ENCODE data around the gene MTREX. TPM values are rescaled to one million over a fixed set of nuclear protein-coding genes. Genes with fewer than 3 reads are reported as not detected.

The MTREX gene
- total RNA-seq, 1 donor from 2014 or later = 68.7 TPM

- Histone ChIP-seq H2AFZ (ENCODE audit: low read depth, low read length) (no peak overlapping the region), H3K9ac (ENCODE audit: low read length) (no peak overlapping the region), H3K79me2 (ENCODE audit: insufficient read depth, low read length) (no peaks in the 10 kb centered on the region), H3K36me3 (ENCODE audit: insufficient read depth, low read length) (peaks cover 24% of the 10 kb centered on the region), H3K9me3 (ENCODE audit: insufficient read depth, low read depth, low read length) (no peaks in the 10 kb centered on the region), H3K27ac (ENCODE audit: low read depth, low read length) (no peak overlapping the region), H3K4me2 (ENCODE audit: low read length) (no peak overlapping the region), H3K4me1 (ENCODE audit: insufficient read depth, low read length) (no peaks in the 10 kb centered on the region), H4K20me1 (ENCODE audit: insufficient read depth, low read length) (no peaks in the 10 kb centered on the region), H3K27me3 (ENCODE audit: insufficient read depth, low read length) (no peaks in the 10 kb centered on the region), H3K4me3 (ENCODE audit: insufficient read depth, low read depth, low read length) (no peak overlapping the region)
- Mint-ChIP-seq H3K4me1 (ENCODE audit: low read depth, unreplicated experiment) (peaks cover 2% of the 10 kb centered on the region), H3K27ac (ENCODE audit: unreplicated experiment) (no peak overlapping the region), H3K36me3 (ENCODE audit: low read depth, unreplicated experiment) (peaks cover 17% of the 10 kb centered on the region), H3K9me3 (ENCODE audit: unreplicated experiment) (no peaks in the 10 kb centered on the region), H3K4me3 (ENCODE audit: unreplicated experiment) (no peak overlapping the region), H3K27me3 (ENCODE audit: low read depth, unreplicated experiment) (no peaks in the 10 kb centered on the region)
- TF ChIP-seq EZH2 (IDR thresholded peaks at IDR 0.05; ENCODE audit: insufficient read depth, low read length) = no peak
- TF ChIP-seq CTCF (IDR thresholded peaks at IDR 0.05; ENCODE audit: insufficient read depth, low read depth, low read length) = no peak
- no peak for FAIRE-seq
- DNase-seq (ENCODE audit: low read depth) = no peak
Observed at GRCh38 chr5:55370291-55370925, 62.6 kb downstream of the MTREX start.

- no peak overlapping the region for H3K27ac Mint-ChIP-seq (ENCODE audit: unreplicated experiment)
- Histone ChIP-seq H3K36me3 (ENCODE audit: insufficient read depth, low read length) (peaks cover 24% of the 10 kb centered on the region), H3K9ac (ENCODE audit: low read length) (no peak overlapping the region), H3K27ac (ENCODE audit: low read depth, low read length) (no peak overlapping the region), H3K4me3 (ENCODE audit: insufficient read depth, low read depth, low read length) (no peak overlapping the region), H2AFZ (ENCODE audit: low read depth, low read length) (no peak overlapping the region), H3K4me1 (ENCODE audit: insufficient read depth, low read length) (no peaks in the 10 kb centered on the region), H3K9me3 (ENCODE audit: insufficient read depth, low read depth, low read length) (no peaks in the 10 kb centered on the region), H3K79me2 (ENCODE audit: insufficient read depth, low read length) (no peaks in the 10 kb centered on the region), H3K4me2 (ENCODE audit: low read length) (no peak overlapping the region), H3K27me3 (ENCODE audit: insufficient read depth, low read length) (no peaks in the 10 kb centered on the region), H4K20me1 (ENCODE audit: insufficient read depth, low read length) (no peaks in the 10 kb centered on the region)
- FAIRE-seq (no peak), DNase-seq (ENCODE audit: low read depth) (no peak)
- no peaks in the 10 kb centered on the region for H3K27me3 Mint-ChIP-seq (ENCODE audit: low read depth, unreplicated experiment)
- TF ChIP-seq EZH2 (IDR thresholded peaks at IDR 0.05; ENCODE audit: insufficient read depth, low read length) (no peak), CTCF (IDR thresholded peaks at IDR 0.05; ENCODE audit: insufficient read depth, low read depth, low read length) (no peak)
- no peak overlapping the region for H3K4me3 Mint-ChIP-seq (ENCODE audit: unreplicated experiment)
- H3K36me3 Mint-ChIP-seq (ENCODE audit: low read depth, unreplicated experiment) = peaks cover 17% of the 10 kb centered on the region
- H3K4me1 Mint-ChIP-seq (ENCODE audit: low read depth, unreplicated experiment) = peaks cover 2% of the 10 kb centered on the region
- H3K9me3 Mint-ChIP-seq (ENCODE audit: unreplicated experiment) = no peaks in the 10 kb centered on the region
Observed at GRCh38 chr5:55371145-55371544, 63.4 kb downstream of the MTREX start.

GRCh38 chr5:55372130-55372925, 64.5 kb downstream of the MTREX start:
- H3K9me3 Mint-ChIP-seq (ENCODE audit: unreplicated experiment) = no peaks in the 10 kb centered on the region
- TF ChIP-seq EZH2 (IDR thresholded peaks at IDR 0.05; ENCODE audit: insufficient read depth, low read length) (no peak), CTCF (IDR thresholded peaks at IDR 0.05; ENCODE audit: insufficient read depth, low read depth, low read length) (no peak)
- peaks cover 14% of the 10 kb centered on the region for H3K36me3 Mint-ChIP-seq (ENCODE audit: low read depth, unreplicated experiment)
- Histone ChIP-seq H3K9ac (ENCODE audit: low read length) (no peak overlapping the region), H4K20me1 (ENCODE audit: insufficient read depth, low read length) (no peaks in the 10 kb centered on the region), H3K27ac (ENCODE audit: low read depth, low read length) (no peak overlapping the region), H2AFZ (ENCODE audit: low read depth, low read length) (no peak overlapping the region), H3K4me2 (ENCODE audit: low read length) (no peak overlapping the region), H3K36me3 (ENCODE audit: insufficient read depth, low read length) (peaks cover 18% of the 10 kb centered on the region), H3K4me3 (ENCODE audit: insufficient read depth, low read depth, low read length) (no peak overlapping the region), H3K9me3 (ENCODE audit: insufficient read depth, low read depth, low read length) (no peaks in the 10 kb centered on the region), H3K27me3 (ENCODE audit: insufficient read depth, low read length) (no peaks in the 10 kb centered on the region), H3K79me2 (ENCODE audit: insufficient read depth, low read length) (no peaks in the 10 kb centered on the region), H3K4me1 (ENCODE audit: insufficient read depth, low read length) (no peaks in the 10 kb centered on the region)
- FAIRE-seq (no peak), DNase-seq (ENCODE audit: low read depth) (no peak)
- H3K4me1 Mint-ChIP-seq (ENCODE audit: low read depth, unreplicated experiment) = peaks cover 2% of the 10 kb centered on the region
- no peaks in the 10 kb centered on the region for H3K27me3 Mint-ChIP-seq (ENCODE audit: low read depth, unreplicated experiment)
- H3K4me3 Mint-ChIP-seq (ENCODE audit: unreplicated experiment) = no peak overlapping the region
- H3K27ac Mint-ChIP-seq (ENCODE audit: unreplicated experiment) = no peak overlapping the region
